Stomach (tissue), 4 donors: ENCODE data around the gene DNAJC15.

Source experiments
- POLR2A ChIP-seq, 4 donors: fragments of 450-650 bp; IDR thresholded peaks; one replicate each; pipeline ENCODE4 v1.6.1; 2016; ENCODE audit warnings: antibody characterized with exemption in 4 of 4, control low read depth in 2 of 4, mild to moderate bottlenecking in 1 of 4, moderate library complexity in 1 of 4
- POLR2AphosphoS5 ChIP-seq, 3 donors: sonication (generic); formaldehyde crosslinking; IDR thresholded peaks; one replicate each; pipeline ENCODE4 v1.6.1; 2016; ENCODE audit warnings: antibody characterized with exemption in 3 of 3
- TF ChIP-seq, protein P1 (sequence below), 7 experiments: fragments of 450-650 bp in 4 of 7; fragments of 200-600 bp in 3 of 7; sonication (generic) in 3 of 7; IDR thresholded peaks; one replicate each; pipeline ENCODE4 v1.5.1; 2016 to 2019; ENCODE audit warnings: antibody characterized with exemption in 7 of 7, control low read depth in 2 of 7, mild to moderate bottlenecking in 1 of 7

DNA sequence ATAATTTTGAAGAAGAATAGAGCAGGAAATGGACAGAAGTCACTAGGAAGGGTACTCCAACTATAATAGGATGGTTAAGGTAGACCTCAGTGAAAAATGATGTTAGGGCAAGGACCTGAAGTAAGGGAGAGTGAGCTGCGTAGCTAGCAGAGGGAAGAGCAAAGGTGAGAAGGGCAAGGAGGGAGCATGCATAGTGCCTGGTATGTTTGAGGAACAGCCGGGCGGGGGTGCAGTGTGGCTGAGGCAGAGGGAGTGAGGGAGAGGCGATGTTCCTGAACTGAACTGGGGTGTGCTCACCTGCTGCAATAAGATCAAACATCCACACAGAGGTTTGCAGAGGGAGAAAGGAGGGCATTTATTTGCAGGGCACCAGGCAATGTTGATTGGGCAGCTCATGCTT, 110.4 kb downstream of the DNAJC15 start:
- TF ChIP-seq, protein P1, sequence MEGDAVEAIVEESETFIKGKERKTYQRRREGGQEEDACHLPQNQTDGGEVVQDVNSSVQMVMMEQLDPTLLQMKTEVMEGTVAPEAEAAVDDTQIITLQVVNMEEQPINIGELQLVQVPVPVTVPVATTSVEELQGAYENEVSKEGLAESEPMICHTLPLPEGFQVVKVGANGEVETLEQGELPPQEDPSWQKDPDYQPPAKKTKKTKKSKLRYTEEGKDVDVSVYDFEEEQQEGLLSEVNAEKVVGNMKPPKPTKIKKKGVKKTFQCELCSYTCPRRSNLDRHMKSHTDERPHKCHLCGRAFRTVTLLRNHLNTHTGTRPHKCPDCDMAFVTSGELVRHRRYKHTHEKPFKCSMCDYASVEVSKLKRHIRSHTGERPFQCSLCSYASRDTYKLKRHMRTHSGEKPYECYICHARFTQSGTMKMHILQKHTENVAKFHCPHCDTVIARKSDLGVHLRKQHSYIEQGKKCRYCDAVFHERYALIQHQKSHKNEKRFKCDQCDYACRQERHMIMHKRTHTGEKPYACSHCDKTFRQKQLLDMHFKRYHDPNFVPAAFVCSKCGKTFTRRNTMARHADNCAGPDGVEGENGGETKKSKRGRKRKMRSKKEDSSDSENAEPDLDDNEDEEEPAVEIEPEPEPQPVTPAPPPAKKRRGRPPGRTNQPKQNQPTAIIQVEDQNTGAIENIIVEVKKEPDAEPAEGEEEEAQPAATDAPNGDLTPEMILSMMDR (IDR thresholded peaks at IDR 0.05) = no peak
- TF ChIP-seq POLR2AphosphoS5 (IDR thresholded peaks at IDR 0.05) (no peak), POLR2A (IDR thresholded peaks at IDR 0.05) (no peak)
